ENCODE results near the gene MTO1.
"Not testable (repeated sequence)": the region's sequence is repeated elsewhere in the genome, so short reads cannot be mapped to it uniquely, and the experiment has no call there.

Gene MTO1

GRCh38 chr6:73525546-73526330, 64.2 kb downstream of the MTO1 start:
- no peak for TF ChIP-seq CTCF (conservative IDR thresholded peaks at IDR 0.05)
- no peak overlapping the region for H3K27ac ChIP-seq

- TF ChIP-seq CTCF (conservative IDR thresholded peaks at IDR 0.05), result no peak
- no peak overlapping the region for H3K27ac ChIP-seq
Measured at GRCh38 chr6:73528897-73529296, 67.4 kb downstream of the MTO1 start.

GRCh38 chr6:73532293-73532692, 70.8 kb downstream of the MTO1 start:
- H3K27ac ChIP-seq, result no peak overlapping the region
- no peak for TF ChIP-seq CTCF (conservative IDR thresholded peaks at IDR 0.05)

GRCh38 chr6:73534628-73535027, 73.1 kb downstream of the MTO1 start:
- no peak for TF ChIP-seq CTCF (conservative IDR thresholded peaks at IDR 0.05)
- no peak overlapping the region for H3K27ac ChIP-seq

DNA sequence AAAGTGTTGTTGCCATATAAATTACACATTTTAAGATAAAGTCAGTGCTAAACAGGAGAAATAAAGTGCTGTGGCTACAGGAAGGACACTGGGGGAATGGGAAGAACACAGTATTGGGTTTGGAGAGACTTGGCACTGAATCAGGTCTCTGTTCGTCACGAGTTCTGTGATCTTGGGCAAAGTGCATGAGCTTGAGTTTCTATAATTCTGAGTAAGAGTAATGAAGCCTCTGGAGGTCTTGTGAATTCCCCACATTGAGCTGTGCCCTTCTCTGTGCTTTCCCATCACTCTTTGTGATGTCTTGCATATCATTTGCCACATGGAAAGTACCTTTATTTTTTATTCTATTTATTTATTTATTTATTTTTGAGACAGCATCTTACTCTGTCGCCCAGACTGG, 76.1 kb downstream of the MTO1 start:
- no peak overlapping the region for H3K27ac ChIP-seq
- no peak for TF ChIP-seq CTCF (conservative IDR thresholded peaks at IDR 0.05)

DNA sequence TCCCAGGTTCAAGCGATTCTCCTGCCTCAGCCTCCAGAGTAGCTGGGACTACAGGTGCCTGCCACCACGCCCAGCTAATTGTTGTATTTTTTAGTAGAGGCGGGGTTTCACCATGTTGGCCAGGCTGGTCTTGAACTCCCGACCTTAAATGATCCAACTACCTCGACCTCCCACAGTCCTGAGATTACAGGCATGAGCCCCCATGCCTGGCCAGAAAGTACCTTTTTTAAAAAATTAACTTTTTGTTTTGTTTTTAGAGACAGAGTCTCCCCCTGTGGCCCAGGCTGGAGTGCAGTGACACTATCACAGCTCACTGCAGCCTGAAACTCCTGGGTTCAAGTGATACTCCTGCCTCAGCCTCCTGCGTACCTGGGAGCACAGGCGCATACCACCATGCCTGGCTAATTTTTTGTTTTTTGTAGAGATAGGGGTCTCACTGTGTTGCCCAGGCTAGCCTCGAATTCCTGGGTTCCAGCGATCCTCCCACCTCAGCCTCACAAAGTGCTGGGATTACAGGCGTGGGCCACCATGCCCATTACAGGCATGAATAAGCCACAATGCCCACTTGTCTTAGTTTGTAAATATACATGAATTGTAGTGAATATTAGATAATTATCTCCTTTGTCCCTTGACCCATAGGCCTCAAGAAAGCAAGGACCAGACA, 76.7 kb downstream of the MTO1 start:
- no peak overlapping the region for H3K27ac ChIP-seq
- no peak for TF ChIP-seq CTCF (conservative IDR thresholded peaks at IDR 0.05)

DNA sequence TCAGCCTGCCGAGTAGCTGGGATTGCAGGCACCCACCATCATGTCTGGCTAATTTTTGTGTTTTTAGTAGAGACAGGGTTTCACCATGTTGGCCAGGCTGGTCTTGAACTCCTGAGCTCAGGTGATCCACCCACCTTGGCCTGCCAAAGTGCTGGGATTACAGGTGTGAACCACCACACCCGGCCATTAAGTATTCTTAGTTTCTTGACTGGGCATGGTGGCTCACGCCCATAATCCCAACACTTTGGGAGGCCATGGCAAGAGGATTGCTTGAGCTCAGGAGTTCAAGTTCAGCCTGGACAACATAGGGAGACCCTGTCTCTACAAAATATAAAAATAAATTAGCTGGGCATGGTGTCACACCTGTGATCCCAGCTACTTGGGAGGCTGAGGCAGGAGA, 80.9 kb downstream of the MTO1 start:
- H3K27ac ChIP-seq, result not testable (repeated sequence)

GRCh38 chr6:73542891-73543290, 81.4 kb downstream of the MTO1 start:
- H3K27ac ChIP-seq, result no peak overlapping the region
- TF ChIP-seq CTCF (conservative IDR thresholded peaks at IDR 0.05), result no peak
